Activated naive CD4-positive, alpha-beta T cell treated with anti-CD3 and anti-CD28 coated beads for 36 hours (primary cell): ENCODE measurements around the gene RPS19. TPM values are rescaled to one million over a fixed set of nuclear protein-coding genes. Genes with fewer than 3 reads are reported as not detected.
A peak's percentile ranks its signal among the peaks of the same experiment; 100 is the strongest.

ENCODE experiments used
- CTCF ChIA-PET: fragments of 350-600 bp; sonication (Branson Sonifier 250); formaldehyde crosslinking; loops from one replicate; lab custom pipeline; 2021; ENCODE audit warnings: antibody characterized with exemption; lab: Charles Lee
- DNase-seq: peaks from one replicate; pipeline ENCODE4 v3.0.0-alpha.2; 2020
- H3K27ac Mint-ChIP-seq: one replicate; pipeline ENCODE4 v1.8.0; 2021; ENCODE audit warnings: mild to moderate bottlenecking, mixed read lengths
- H3K27me3 Mint-ChIP-seq: one replicate; pipeline ENCODE4 v1.8.0; 2021; ENCODE audit warnings: low read depth, mixed read lengths
- H3K36me3 Mint-ChIP-seq: one replicate; pipeline ENCODE4 v1.8.0; 2021; ENCODE audit warnings: low read depth, mixed read lengths
- H3K4me1 Mint-ChIP-seq: one replicate; pipeline ENCODE4 v1.8.0; 2021; ENCODE audit warnings: low read depth, mixed read lengths
- H3K4me3 Mint-ChIP-seq: one replicate; pipeline ENCODE4 v1.8.0; 2021; ENCODE audit warnings: mild to moderate bottlenecking, moderate library complexity, mixed read lengths
- H3K9me3 Mint-ChIP-seq: one replicate; pipeline ENCODE4 v1.8.0; 2021; ENCODE audit warnings: mixed read lengths
- intact Hi-C: fragments of 100-400 bp; cut with micrococcal nuclease; formaldehyde crosslinking; loops from one replicate; pipeline ENCODE4 v1.15.1; 2023
- total RNA-seq, 2 experiments: library from RNA; stranded (reverse); gene quantifications; one replicate each; pipeline ENCODE4 v1.2.3, GENCODE V29; 2021

Gene RPS19
- total RNA-seq, 2 experiments from 2014 or later = 4,092 to 4,109 TPM

DNA sequence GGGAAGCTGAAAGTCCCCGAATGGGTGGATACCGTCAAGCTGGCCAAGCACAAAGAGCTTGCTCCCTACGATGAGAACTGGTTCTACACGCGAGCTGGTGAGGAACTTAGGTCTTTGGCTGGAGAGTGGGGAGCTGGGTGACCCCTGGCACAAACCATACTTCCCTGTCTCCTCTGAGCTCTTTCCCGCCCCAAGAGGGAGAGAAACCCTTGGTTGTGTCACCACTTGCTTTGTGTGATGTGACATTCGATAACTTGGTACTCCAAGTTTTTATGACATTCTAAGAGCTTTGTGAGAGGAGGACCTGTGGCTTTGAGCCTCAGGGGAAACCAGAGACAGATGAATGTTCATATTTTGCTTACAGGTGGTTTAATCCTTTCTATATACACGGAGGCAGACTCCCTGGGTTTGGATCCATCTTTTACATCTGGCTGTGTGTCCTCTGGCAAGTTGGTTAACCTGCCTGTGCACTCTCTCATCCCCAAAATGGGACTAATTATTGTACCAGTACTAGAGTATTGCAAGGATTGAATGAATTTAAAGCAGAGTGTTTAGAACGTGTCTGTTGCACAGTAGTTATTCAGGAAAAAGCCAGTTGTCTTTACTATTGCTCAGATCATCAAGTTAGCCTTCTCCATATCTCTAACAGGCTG is 1.2 kb downstream of the RPS19 start:
- H3K9me3 Mint-ChIP-seq = no peaks in the 10 kb centered on the region

DNA sequence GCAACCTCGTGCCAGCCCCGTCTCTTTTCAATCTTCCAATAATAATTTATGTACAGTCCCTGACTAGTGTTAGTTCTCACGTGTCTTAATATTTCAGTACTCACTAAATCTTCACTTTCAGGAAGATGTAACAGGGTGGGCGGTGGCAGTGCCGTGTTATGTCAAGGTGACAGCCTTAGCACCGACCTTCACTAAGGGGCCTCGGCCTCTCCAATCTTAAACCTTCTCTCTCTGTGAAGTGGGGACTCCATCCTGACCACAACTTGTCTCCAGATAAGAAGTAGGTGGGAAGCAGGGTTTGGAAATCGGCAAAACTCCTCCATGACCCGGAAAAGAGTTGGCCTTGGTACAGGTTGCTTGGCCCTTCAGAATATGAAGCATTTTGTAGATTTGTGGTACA is 1.8 kb downstream of the RPS19 start:
- intact Hi-C loops = no loop called here
- Mint-ChIP-seq H3K27ac (peak overlapping the region; percentile 97), H3K36me3 (peaks cover 57% of the 10 kb centered on the region), H3K4me3 (peak overlapping the region; percentile 90), H3K27me3 (no peaks in the 10 kb centered on the region), H3K9me3 (no peaks in the 10 kb centered on the region), H3K4me1 (peaks cover 60% of the 10 kb centered on the region)
- CTCF ChIA-PET = interaction anchor here (1.5 to 2.0 kb wide), 2 partner anchors 11 to 91 kb away, joined by 6 read pairs; no protein-coding TSS in a partner anchor
- no peak for DNase-seq

More for the DNA sequence above, 1.2 kb downstream of the RPS19 start:
- peaks cover 53% of the 10 kb centered on the region for H3K36me3 Mint-ChIP-seq
- H3K27ac Mint-ChIP-seq = peak overlapping the region; percentile 97
- peaks cover 54% of the 10 kb centered on the region for H3K4me1 Mint-ChIP-seq
- H3K4me3 Mint-ChIP-seq = peak overlapping the region; percentile 90
- CTCF ChIA-PET = interaction anchor here (0.8 to 3.1 kb wide), 5 partner anchors 10 to 98 kb away, joined by 4 to 12 read pairs (median 10); partner anchors contain the start of gene RABAC1
- DNase-seq = no peak
- intact Hi-C loops = no loop called here
- H3K27me3 Mint-ChIP-seq = no peaks in the 10 kb centered on the region

DNA sequence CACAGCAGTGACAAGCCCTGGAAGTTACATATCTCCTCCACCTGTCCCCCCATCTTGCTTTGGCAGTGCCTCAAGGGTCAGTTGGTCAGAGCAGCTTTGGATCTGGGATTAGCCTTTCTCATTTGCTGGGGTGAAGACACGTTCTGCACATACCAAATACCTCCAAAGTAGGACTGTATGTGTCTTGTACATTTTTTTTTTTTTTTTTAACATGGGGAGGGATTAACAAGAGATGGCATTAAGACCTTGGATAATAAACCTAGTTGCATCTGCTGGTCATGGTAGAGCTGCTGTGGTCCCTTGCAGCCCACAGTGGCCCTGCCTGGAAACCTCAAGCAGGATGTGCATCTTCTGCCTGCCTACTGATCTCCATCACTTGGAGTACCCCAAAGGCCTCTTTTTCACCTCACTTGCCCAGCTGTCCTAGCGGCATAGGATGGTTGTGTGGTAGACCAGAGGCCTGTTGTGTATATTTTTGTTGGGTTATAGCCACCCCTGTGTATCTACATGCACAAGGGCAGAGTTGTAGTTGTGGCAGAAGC is 2.5 kb downstream of the RPS19 start:
- H3K36me3 Mint-ChIP-seq = peaks cover 59% of the 10 kb centered on the region

DNA sequence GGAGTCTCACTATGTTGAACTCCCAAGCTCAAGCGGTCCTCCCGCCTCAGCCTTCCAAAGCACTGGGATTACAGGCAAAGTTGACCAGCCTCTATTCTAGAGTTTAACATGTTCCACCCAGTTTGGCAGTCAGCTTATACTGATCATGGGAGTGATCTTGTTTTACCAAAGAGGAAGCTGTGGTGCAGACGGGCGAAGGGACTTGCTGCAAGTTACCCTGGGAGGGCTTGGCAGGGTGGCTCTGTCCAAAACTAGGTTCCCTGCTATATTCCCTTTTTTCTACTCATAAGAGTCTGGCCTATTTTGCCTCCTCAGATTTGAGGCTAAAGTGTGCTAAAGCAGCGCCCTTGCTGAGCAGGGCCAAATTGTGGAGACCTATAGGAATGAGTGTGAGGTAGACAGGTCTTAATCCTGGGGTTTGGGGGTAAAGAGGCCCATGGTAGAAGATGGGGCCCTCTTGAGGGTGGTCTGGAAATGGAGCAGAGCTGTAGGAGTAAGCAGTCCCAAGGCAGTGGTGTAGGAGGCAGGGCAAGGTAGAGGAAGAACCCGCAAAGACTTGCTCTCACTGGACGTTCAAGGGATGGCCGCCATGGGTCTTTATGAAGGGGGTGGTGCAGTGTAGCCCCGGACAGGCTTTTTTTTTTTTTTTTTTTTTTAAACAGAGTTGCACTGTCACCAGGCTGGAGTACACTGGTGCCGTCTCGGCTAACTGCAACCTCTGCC is 3.3 kb downstream of the RPS19 start:
- intact Hi-C loops = no loop called here
- no peaks in the 10 kb centered on the region for H3K27me3 Mint-ChIP-seq
- H3K36me3 Mint-ChIP-seq = peaks cover 67% of the 10 kb centered on the region
- DNase-seq = no peak
- CTCF ChIA-PET = interaction anchor here (0.8 to 2.0 kb wide), 4 partner anchors 10 to 89 kb away, joined by 3 to 6 read pairs (median 4); no protein-coding TSS in a partner anchor
- peak overlapping the region; percentile 97 for H3K27ac Mint-ChIP-seq
- H3K4me3 Mint-ChIP-seq = peak overlapping the region; percentile 90
- no peaks in the 10 kb centered on the region for H3K9me3 Mint-ChIP-seq
- peaks cover 68% of the 10 kb centered on the region for H3K4me1 Mint-ChIP-seq

More for the DNA sequence above, 2.5 kb downstream of the RPS19 start:
- Mint-ChIP-seq H3K9me3 (no peaks in the 10 kb centered on the region), H3K27ac (peak overlapping the region; percentile 97), H3K4me1 (peaks cover 63% of the 10 kb centered on the region), H3K4me3 (peak overlapping the region; percentile 90), H3K27me3 (no peaks in the 10 kb centered on the region)
- intact Hi-C loops = no loop called here
- no peak for DNase-seq
- CTCF ChIA-PET = interaction anchor here (1.5 to 2.0 kb wide), 2 partner anchors 11 to 90 kb away, joined by 6 read pairs; no protein-coding TSS in a partner anchor

DNA sequence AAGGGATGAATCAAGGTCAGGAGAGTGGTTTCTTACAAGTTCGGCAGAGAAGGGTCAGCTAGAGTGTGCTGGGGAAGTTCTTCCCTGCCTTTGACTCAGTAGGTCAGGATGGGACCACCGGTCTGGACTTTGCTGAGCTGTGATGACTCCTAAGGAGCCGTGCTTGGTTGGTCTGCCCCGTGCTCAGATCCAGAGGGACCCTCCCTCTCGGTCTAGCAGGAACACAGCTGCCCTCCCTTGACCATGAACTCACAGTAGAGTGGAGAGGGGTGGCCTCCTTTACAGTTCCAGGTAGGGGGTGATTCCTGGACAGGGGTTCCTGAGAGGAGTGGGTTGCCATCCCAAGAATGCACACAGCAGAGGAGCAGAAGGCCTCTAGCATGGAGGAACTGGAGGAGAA is 4.3 kb downstream of the RPS19 start:
- CTCF ChIA-PET = interaction anchor here (0.8 to 1.7 kb wide), 4 partner anchors 9 to 88 kb away, joined by 3 to 5 read pairs (median 4); no protein-coding TSS in a partner anchor
- Mint-ChIP-seq H3K27ac (peak overlapping the region; percentile 97), H3K4me1 (peaks cover 74% of the 10 kb centered on the region), H3K4me3 (peak overlapping the region; percentile 54), H3K27me3 (no peaks in the 10 kb centered on the region), H3K9me3 (no peaks in the 10 kb centered on the region), H3K36me3 (peaks cover 76% of the 10 kb centered on the region)
- no peak for DNase-seq
- intact Hi-C loops = no loop called here

DNA sequence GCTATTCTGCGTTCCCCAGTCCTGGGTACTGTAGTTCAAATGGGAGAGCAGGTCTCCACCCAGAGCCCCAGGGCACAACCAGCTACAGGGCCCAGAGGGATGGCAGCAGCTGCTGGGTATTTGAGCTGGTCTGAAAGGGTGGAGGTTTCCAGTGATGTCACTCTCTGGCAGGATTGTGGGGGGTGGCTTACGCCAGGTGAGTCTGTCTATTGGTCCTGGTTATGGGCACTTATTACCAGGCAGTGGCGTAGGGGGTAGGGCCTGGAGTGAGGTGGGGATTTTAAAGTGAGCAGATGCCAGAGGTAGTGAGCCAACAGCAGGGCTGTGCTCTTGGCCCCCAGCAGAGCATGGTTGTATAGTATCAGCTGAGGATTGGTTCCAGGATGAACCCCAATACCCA is 6.2 kb downstream of the RPS19 start:
- no peaks in the 10 kb centered on the region for H3K27me3 Mint-ChIP-seq
- intact Hi-C loops = no loop called here
- no peak for DNase-seq
- CTCF ChIA-PET = interaction anchor here (1.1 kb wide), 1 partner anchor 20 kb away, joined by 6 read pairs; no protein-coding TSS in a partner anchor
- H3K27ac Mint-ChIP-seq = peak overlapping the region; percentile 96
- H3K4me1 Mint-ChIP-seq = peaks cover 87% of the 10 kb centered on the region
- peak overlapping the region; percentile 9 for H3K4me3 Mint-ChIP-seq
- H3K36me3 Mint-ChIP-seq = peaks cover 80% of the 10 kb centered on the region
- H3K9me3 Mint-ChIP-seq = no peaks in the 10 kb centered on the region

DNA sequence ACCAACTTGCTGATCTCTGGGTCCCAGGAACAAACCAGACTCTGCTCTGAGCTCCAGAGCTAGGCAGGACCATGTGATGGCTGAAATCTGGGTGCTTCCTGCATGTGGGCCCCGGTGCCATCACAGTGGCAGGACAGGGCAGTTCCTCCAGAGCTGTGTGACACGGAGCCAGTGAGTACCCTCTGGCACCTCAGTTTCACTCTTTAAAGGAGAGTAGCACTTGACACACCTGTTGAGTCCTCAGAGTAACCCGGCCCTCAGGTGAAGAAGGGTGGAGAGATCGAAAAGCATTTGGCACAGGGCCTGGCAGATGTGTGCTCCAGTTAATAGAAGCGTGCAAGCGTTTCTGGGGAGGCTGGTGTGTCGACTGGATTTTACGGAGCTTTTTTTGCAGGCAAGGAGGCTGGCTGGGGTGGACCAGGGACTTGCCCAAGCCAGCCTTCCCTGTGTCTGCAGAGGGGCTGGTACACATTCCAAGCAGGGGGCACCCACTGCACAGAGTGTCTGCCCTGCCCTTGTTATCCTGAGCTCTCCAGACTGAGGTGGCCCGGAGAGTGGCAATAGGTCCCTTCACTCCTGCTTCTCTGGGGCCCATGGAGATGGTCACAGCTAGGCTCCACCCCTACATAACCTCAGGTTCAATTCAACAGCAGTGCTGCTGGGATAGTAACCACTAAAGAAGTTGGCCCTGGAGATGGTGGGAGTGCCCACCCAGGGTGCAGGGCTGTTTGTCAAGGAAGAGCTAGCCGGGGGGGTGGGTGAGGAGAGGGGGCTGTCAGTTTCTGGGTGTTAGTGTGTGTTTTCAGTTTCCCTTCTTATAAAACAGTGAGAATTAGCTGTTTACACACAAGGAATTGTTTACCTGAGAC is 8.3 kb downstream of the RPS19 start:
- Mint-ChIP-seq H3K9me3 (no peaks in the 10 kb centered on the region), H3K27ac (peak overlapping the region; percentile 96), H3K27me3 (no peaks in the 10 kb centered on the region), H3K36me3 (peaks cover 67% of the 10 kb centered on the region), H3K4me1 (peaks cover 83% of the 10 kb centered on the region), H3K4me3 (no peak overlapping the region)
- CTCF ChIA-PET = interaction anchor here (0.6 to 1.2 kb wide), 3 partner anchors 9 to 80 kb away, joined by 3 to 5 read pairs (median 4); partner anchors contain the start of gene RPS19
- intact Hi-C loops = no loop called here
- DNase-seq = no peak

DNA sequence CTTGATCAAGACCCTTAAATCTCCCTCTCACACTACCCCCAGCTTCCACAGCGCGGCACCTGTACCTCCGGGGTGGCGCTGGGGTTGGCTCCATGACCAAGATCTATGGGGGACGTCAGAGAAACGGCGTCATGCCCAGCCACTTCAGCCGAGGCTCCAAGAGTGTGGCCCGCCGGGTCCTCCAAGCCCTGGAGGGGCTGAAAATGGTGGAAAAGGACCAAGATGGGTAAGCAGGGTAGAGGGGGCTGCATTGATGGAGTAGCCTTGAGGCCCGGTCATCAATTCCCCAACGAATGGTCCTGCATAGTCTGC is 8.9 kb downstream of the RPS19 start:
- H3K27ac Mint-ChIP-seq = peak overlapping the region; percentile 96
- CTCF ChIA-PET = interaction anchor here (1.2 kb wide), 1 partner anchor 80 kb away, joined by 4 read pairs; no protein-coding TSS in a partner anchor
- intact Hi-C loops = no loop called here

DNA sequence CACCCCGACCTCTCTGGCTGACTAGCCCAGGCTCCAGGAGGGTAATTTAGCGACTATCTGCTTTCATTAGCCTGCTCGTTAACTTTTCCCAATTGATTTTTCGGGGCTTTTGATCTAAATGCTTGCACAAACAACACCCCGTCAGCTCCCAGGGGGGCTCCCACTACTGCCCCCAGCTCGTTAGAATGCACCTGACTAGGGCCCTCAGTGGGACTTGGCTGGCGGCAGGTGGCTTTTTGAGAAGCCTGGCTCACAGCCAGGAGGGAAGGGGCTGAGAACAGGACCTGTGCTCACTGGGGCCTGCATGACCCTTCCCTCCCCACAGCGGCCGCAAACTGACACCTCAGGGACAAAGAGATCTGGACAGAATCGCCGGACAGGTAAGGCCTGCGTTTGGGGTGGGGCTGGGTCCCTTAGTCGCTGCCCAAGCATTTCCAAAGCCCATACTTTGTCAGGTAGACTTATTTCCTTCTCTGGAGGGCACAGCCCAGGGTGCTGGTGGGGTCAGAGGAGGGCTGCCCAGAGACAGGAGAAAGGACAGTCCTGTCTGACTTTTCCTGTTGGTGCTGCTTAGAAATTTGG is 9.4 kb downstream of the RPS19 start:
- H3K27ac Mint-ChIP-seq = peak overlapping the region; percentile 96
- H3K36me3 Mint-ChIP-seq = peaks cover 58% of the 10 kb centered on the region
- CTCF ChIA-PET = no interaction called here
- no peaks in the 10 kb centered on the region for H3K9me3 Mint-ChIP-seq
- intact Hi-C loops = no loop called here
- no peak for DNase-seq
- no peaks in the 10 kb centered on the region for H3K27me3 Mint-ChIP-seq
- peaks cover 74% of the 10 kb centered on the region for H3K4me1 Mint-ChIP-seq
- no peak overlapping the region for H3K4me3 Mint-ChIP-seq

More for the DNA sequence above, 8.9 kb downstream of the RPS19 start:
- Mint-ChIP-seq H3K36me3 (peaks cover 63% of the 10 kb centered on the region), H3K4me1 (peaks cover 79% of the 10 kb centered on the region), H3K4me3 (no peak overlapping the region), H3K27me3 (no peaks in the 10 kb centered on the region), H3K9me3 (no peaks in the 10 kb centered on the region)
- no peak for DNase-seq

DNA sequence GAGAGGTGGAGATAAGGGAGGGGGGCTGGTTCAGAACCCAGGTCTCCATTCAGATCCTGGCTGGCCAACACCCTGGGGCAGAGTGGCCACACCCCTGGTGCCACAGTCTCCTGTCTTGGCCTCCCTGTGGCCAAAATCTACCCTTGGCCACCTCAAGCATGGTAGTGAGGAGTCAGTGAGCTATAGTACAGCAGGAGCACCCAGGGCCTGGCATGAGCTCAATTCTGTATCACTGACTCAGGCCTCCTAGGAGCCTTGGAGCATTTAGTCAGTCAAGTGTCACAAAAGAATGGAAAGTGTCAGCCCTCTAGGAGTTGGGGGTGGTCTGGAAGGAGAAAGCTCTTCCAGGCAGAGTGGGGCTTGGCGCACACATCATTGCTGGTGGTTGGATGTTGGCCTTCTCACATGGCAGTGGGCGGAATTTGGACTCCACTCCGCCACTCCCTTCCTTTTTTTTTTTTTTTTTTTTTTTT is 10.4 kb downstream of the RPS19 start:
- Mint-ChIP-seq H3K4me1 (peaks cover 70% of the 10 kb centered on the region), H3K4me3 (peak overlapping the region; percentile 6), H3K27ac (peak overlapping the region; percentile 96), H3K27me3 (no peaks in the 10 kb centered on the region), H3K9me3 (no peaks in the 10 kb centered on the region), H3K36me3 (peaks cover 52% of the 10 kb centered on the region)
- intact Hi-C loops = loop anchor here (1.0 kb wide), 1 partner anchor 75 kb away; no protein-coding TSS in a partner anchor
- CTCF ChIA-PET = interaction anchor here (0.7 to 5.9 kb wide), 4 partner anchors 10 to 87 kb away, joined by 7 to 51 read pairs (median 16); partner anchors contain the start of gene RPS19
- DNase-seq = peak; percentile 47
